Spinal cord (tissue), 10 donors: Measurements from ENCODE around the gene AP1B1. TPM values are rescaled to one million over a fixed set of nuclear protein-coding genes. Genes with fewer than 3 reads are reported as not detected.
"Not testable (repeated sequence)": the region's sequence is repeated elsewhere in the genome, so short reads cannot be mapped to it uniquely, and the experiment has no call there.

Source experiments
- DNase-seq, 6 donors: peaks; one replicate each; pipeline versions ENCODE4 v3.0.0 to v3.0.0-alpha.2; 2013 to 2015; ENCODE audit warnings: low spot score in 6 of 6, low read depth in 4 of 6
- H3K27ac ChIP-seq: one replicate; pipeline ENCODE4 v1.5.1; 2013; ENCODE audit warnings: low read depth, low read length, control low read depth
- H3K27me3 ChIP-seq: one replicate; pipeline ENCODE4 v1.6.1; 2013; ENCODE audit warnings: low read length; ENCODE audit not compliant: control insufficient read depth, insufficient read depth
- H3K36me3 ChIP-seq: one replicate; pipeline ENCODE4 v1.6.1; 2013; ENCODE audit warnings: low read length; ENCODE audit not compliant: control insufficient read depth, insufficient read depth
- H3K4me1 ChIP-seq: one replicate; pipeline ENCODE4 v1.6.1; 2013; ENCODE audit warnings: low read length; ENCODE audit not compliant: control insufficient read depth, insufficient read depth
- H3K4me3 ChIP-seq: one replicate; pipeline ENCODE4 v1.5.1; 2013; ENCODE audit warnings: low read depth, low read length, control low read depth
- H3K9me3 ChIP-seq: one replicate; pipeline ENCODE4 v1.6.1; 2013; ENCODE audit warnings: low read length; ENCODE audit not compliant: control insufficient read depth, insufficient read depth
- WGBS: methylation state at CpG from one replicate; pipeline ENCODE4 v1.1.5; 2013; ENCODE audit warnings: missing lambda C conversion rate; ENCODE audit not compliant: insufficient coverage; 5-methylcytosine and 5-hydroxymethylcytosine counted together
- polyA plus RNA-seq, 2 donors: library from polyadenylated mRNA; unstranded; fragments of 120-200 nt; gene quantifications; one replicate each; pipeline ENCODE4 v1.2.1, GENCODE V29; 2013; ENCODE audit not compliant: insufficient read length in 2 of 2
- total RNA-seq, 2 donors: library from RNA; depleted of rRNA in 1 of 2; stranded (reverse); fragments of 120-200 nt in 1 of 2; fragments of >200 nt in 1 of 2; gene quantifications; one replicate each; pipeline versions ENCODE4 v1.2.3 to v1.2.4, GENCODE V29; 2013 to 2014
- donor health status: healthy.

Gene AP1B1
- total and polyA plus RNA-seq, 4 donors = 52.2 to 80.0 (median 67.4) TPM

GRCh38 chr22:29380032-29380781 lies 8.2 kb downstream of the AP1B1 start:
- Histone ChIP-seq H3K27me3 (no peaks in the 10 kb centered on the region), H3K4me3 (no peak overlapping the region), H3K9me3 (no peaks in the 10 kb centered on the region), H3K27ac (no peak overlapping the region), H3K36me3 (peaks cover 40% of the 10 kb centered on the region), H3K4me1 (no peaks in the 10 kb centered on the region)
- 87% methylated on average over 5 of the region's 6 CpGs for WGBS
- DNase-seq = no peak

- Histone ChIP-seq H3K36me3 (peaks cover 36% of the 10 kb centered on the region), H3K4me3 (no peak overlapping the region), H3K4me1 (no peaks in the 10 kb centered on the region), H3K27ac (no peak overlapping the region), H3K9me3 (no peaks in the 10 kb centered on the region), H3K27me3 (no peaks in the 10 kb centered on the region)
- DNase-seq = no peak
- WGBS = 87% methylated on average over 6 of the region's 7 CpGs
These were observed 9.1 kb downstream of the AP1B1 start for GRCh38 chr22:29379258-29379657.

- no peaks in the 10 kb centered on the region for H3K4me1 ChIP-seq
- DNase-seq = no peak
- 88% methylated on average over 5 of the region's 7 CpGs for WGBS
These were observed 10.4 kb downstream of the AP1B1 start for GRCh38 chr22:29377979-29378378.

GRCh38 chr22:29376705-29377104 lies 11.7 kb downstream of the AP1B1 start:
- not testable (repeated sequence) for H3K27ac ChIP-seq, H3K9me3 ChIP-seq, H3K27me3 ChIP-seq, H3K4me3 ChIP-seq, DNase-seq, H3K4me1 ChIP-seq
- 90% methylated on average over 3 of the region's 5 CpGs for WGBS
- peaks cover 35% of the 10 kb centered on the region for H3K36me3 ChIP-seq

More at GRCh38 chr22:29377979-29378378, 10.4 kb downstream of the AP1B1 start:
- Histone ChIP-seq H3K4me3 (no peak overlapping the region), H3K9me3 (no peaks in the 10 kb centered on the region), H3K27me3 (no peaks in the 10 kb centered on the region), H3K27ac (no peak overlapping the region), H3K36me3 (peaks cover 33% of the 10 kb centered on the region)

- H3K4me3 ChIP-seq = no peak overlapping the region
- H3K27ac ChIP-seq = no peak overlapping the region
- peaks cover 1% of the 10 kb centered on the region for H3K4me1 ChIP-seq
- peak in 1 of 6 donors; percentile 84 for DNase-seq
- H3K27me3 ChIP-seq = no peaks in the 10 kb centered on the region
- peaks cover 35% of the 10 kb centered on the region for H3K36me3 ChIP-seq
- H3K9me3 ChIP-seq = no peaks in the 10 kb centered on the region
- WGBS = 62% methylated on average over 3 of the region's 4 CpGs
These were observed 12.8 kb downstream of the AP1B1 start for GRCh38 chr22:29375398-29376076.

GRCh38 chr22:29374806-29375205 lies 13.6 kb downstream of the AP1B1 start:
- H3K4me1 ChIP-seq, H3K27me3 ChIP-seq, DNase-seq, H3K27ac ChIP-seq, H3K4me3 ChIP-seq, H3K9me3 ChIP-seq: not testable (repeated sequence)
- H3K36me3 ChIP-seq = peaks cover 32% of the 10 kb centered on the region
- WGBS = 96% methylated on average over 5 of the region's 7 CpGs

- no peak for DNase-seq
- Histone ChIP-seq H3K4me1 (peaks cover 11% of the 10 kb centered on the region), H3K27ac (no peak overlapping the region), H3K36me3 (peaks cover 31% of the 10 kb centered on the region), H3K4me3 (no peak overlapping the region), H3K27me3 (no peaks in the 10 kb centered on the region), H3K9me3 (no peaks in the 10 kb centered on the region)
- 95% methylated on average over 4 of the region's 6 CpGs for WGBS
These were observed 14.0 kb downstream of the AP1B1 start for GRCh38 chr22:29374401-29374800.

- WGBS = 32% methylated on average over 3 of the region's 7 CpGs
- Histone ChIP-seq H3K27ac (no peak overlapping the region), H3K9me3 (no peaks in the 10 kb centered on the region), H3K4me3 (no peak overlapping the region), H3K4me1 (peaks cover 21% of the 10 kb centered on the region), H3K27me3 (no peaks in the 10 kb centered on the region), H3K36me3 (peaks cover 15% of the 10 kb centered on the region)
- DNase-seq = no peak
These were observed 17.8 kb downstream of the AP1B1 start for GRCh38 chr22:29370537-29370936.

- H3K27me3 ChIP-seq = no peaks in the 10 kb centered on the region
- peak overlapping the region; percentile 4 for H3K27ac ChIP-seq
- 14% methylated on average over 6 of the region's 9 CpGs for WGBS
- H3K4me3 ChIP-seq = no peak overlapping the region
- H3K36me3 ChIP-seq = peaks cover 12% of the 10 kb centered on the region
- H3K9me3 ChIP-seq = no peaks in the 10 kb centered on the region
- peaks cover 21% of the 10 kb centered on the region for H3K4me1 ChIP-seq
- DNase-seq = peak in 2 of 6 donors; percentile 72 to 83
These were observed 18.9 kb downstream of the AP1B1 start for GRCh38 chr22:29369460-29369859.

- peaks cover 6% of the 10 kb centered on the region for H3K4me1 ChIP-seq
- no peak overlapping the region for H3K27ac ChIP-seq
- H3K9me3 ChIP-seq = no peaks in the 10 kb centered on the region
- 29% methylated on average over 9 of the region's 9 CpGs for WGBS
- peaks cover 61% of the 10 kb centered on the region for H3K36me3 ChIP-seq
- no peak overlapping the region for H3K4me3 ChIP-seq
- H3K27me3 ChIP-seq = no peaks in the 10 kb centered on the region
- peak in 3 of 6 donors; percentile 28 to 81 (median 62) for DNase-seq
These were observed 28.9 kb downstream of the AP1B1 start for GRCh38 chr22:29359469-29359868.
